Ascending aorta (tissue), 2 donors: Measurements from ENCODE around the gene KYAT1. TPM values are rescaled to one million over a fixed set of nuclear protein-coding genes. Genes with fewer than 3 reads are reported as not detected.
A peak's percentile ranks its signal among the peaks of the same experiment; 100 is the strongest.

ENCODE experiments used
- DNase-seq, 2 donors: peaks; one replicate each; pipeline ENCODE4 v3.0.0-alpha.2; 2019; ENCODE audit warnings: low spot score in 2 of 2
- H3K27ac ChIP-seq, 2 donors: fragments of 200-600 bp; sonication (generic); one replicate each; pipeline ENCODE4 v1.5.1; 2016 to 2017; ENCODE audit warnings: mild to moderate bottlenecking in 1 of 2
- H3K27me3 ChIP-seq: fragments of 200-600 bp; sonication (generic); one replicate; pipeline ENCODE4 v1.5.1; 2017
- H3K36me3 ChIP-seq, 2 donors: fragments of 200-600 bp; sonication (generic); one replicate each; pipeline ENCODE4 v1.5.1; 2016
- H3K4me1 ChIP-seq, 2 donors: fragments of 200-600 bp; sonication (generic); one replicate each; pipeline ENCODE4 v1.5.1; 2016 to 2017; ENCODE audit warnings: mild to moderate bottlenecking in 1 of 2
- H3K4me3 ChIP-seq, 2 donors: fragments of 200-600 bp; sonication (generic); one replicate each; pipeline ENCODE4 v1.5.1; 2016 to 2017; ENCODE audit warnings: mild to moderate bottlenecking in 1 of 2
- H3K9me3 ChIP-seq, 2 donors: fragments of 200-600 bp; sonication (generic); one replicate each; pipeline ENCODE4 v1.5.1; 2016
- CTCF ChIP-seq, 3 experiments: fragments of 200-600 bp in 2 of 3; fragments of 450-650 bp in 1 of 3; sonication (generic) in 2 of 3; IDR thresholded peaks; one replicate each; pipeline ENCODE4 v1.5.1; 2016 to 2019; ENCODE audit warnings: antibody characterized with exemption in 3 of 3, mild to moderate bottlenecking in 1 of 3, moderate library complexity in 1 of 3
- intact Hi-C: fragments of 100-400 bp; cut with DNase I; formaldehyde crosslinking; loops from one replicate; pipeline ENCODE4 v1.15.1; 2023
- total RNA-seq: library from RNA; depleted of rRNA; stranded (reverse); fragments of >200 nt; gene quantifications from one replicate; pipeline ENCODE4 v1.1.0, GENCODE V29; 2016

The KYAT1 gene
- total RNA-seq, 1 donor from 2014 or later: 4.9 TPM

- H3K4me1 ChIP-seq: peaks cover 54 to 82% of the 10 kb centered on the region in 2 donors
- peaks cover 48 to 64% of the 10 kb centered on the region in 2 donors for H3K36me3 ChIP-seq
- intact Hi-C loops: no loop called here
- H3K4me3 ChIP-seq: peak overlapping the region; percentile 2 to 6
- no peak for TF ChIP-seq CTCF (IDR thresholded peaks at IDR 0.05)
- no peaks in the 10 kb centered on the region for H3K27me3 ChIP-seq
- DNase-seq: peak in 1 of 2 donors; percentile 76
- no peaks in the 10 kb centered on the region for H3K9me3 ChIP-seq
- peak overlapping the region; percentile 94 to 95 for H3K27ac ChIP-seq
Measured at GRCh38 chr9:128912270-128912853, 30.6 kb upstream of the KYAT1 start.

- TF ChIP-seq CTCF (IDR thresholded peaks at IDR 0.05): no peak
- Histone ChIP-seq H3K36me3 (peaks cover 50 to 61% of the 10 kb centered on the region in 2 donors), H3K27me3 (no peaks in the 10 kb centered on the region), H3K4me1 (peaks cover 52 to 76% of the 10 kb centered on the region in 2 donors), H3K9me3 (no peaks in the 10 kb centered on the region), H3K27ac (peak overlapping the region; percentile 94 to 95), H3K4me3 (peak overlapping the region in 1 of 2 donors; percentile 6)
- intact Hi-C loops: loop anchor here (1.0 kb wide), 1 partner anchor 19 kb away; no protein-coding TSS in a partner anchor
- peak; percentile 79 to 94 for DNase-seq
Measured at GRCh38 chr9:128911529-128912035, 29.8 kb upstream of the KYAT1 start.

GRCh38 chr9:128910906-128911305 lies 29.2 kb upstream of the KYAT1 start:
- Histone ChIP-seq H3K4me3 (no peak overlapping the region), H3K27me3 (no peaks in the 10 kb centered on the region), H3K27ac (peak overlapping the region; percentile 94 to 95), H3K9me3 (no peaks in the 10 kb centered on the region), H3K36me3 (peaks cover 43 to 54% of the 10 kb centered on the region in 2 donors), H3K4me1 (peaks cover 45 to 69% of the 10 kb centered on the region in 2 donors)
- intact Hi-C loops: loop anchor here (1.0 kb wide), 1 partner anchor 19 kb away; no protein-coding TSS in a partner anchor
- TF ChIP-seq CTCF (IDR thresholded peaks at IDR 0.05): no peak
- peak in 1 of 2 donors; percentile 63 for DNase-seq

GRCh38 chr9:128909859-128910258 lies 28.1 kb upstream of the KYAT1 start:
- Histone ChIP-seq H3K4me3 (no peak overlapping the region), H3K36me3 (peaks cover 43 to 47% of the 10 kb centered on the region in 2 donors), H3K27me3 (no peaks in the 10 kb centered on the region), H3K4me1 (peaks cover 37 to 59% of the 10 kb centered on the region in 2 donors), H3K9me3 (no peaks in the 10 kb centered on the region), H3K27ac (peak overlapping the region; percentile 94 to 95)
- DNase-seq: no peak
- intact Hi-C loops: no loop called here
- TF ChIP-seq CTCF (IDR thresholded peaks at IDR 0.05): no peak

- TF ChIP-seq CTCF (IDR thresholded peaks at IDR 0.05): no peak
- no peak for DNase-seq
- Histone ChIP-seq H3K36me3 (peaks cover 40 to 43% of the 10 kb centered on the region in 2 donors), H3K4me3 (no peak overlapping the region), H3K27ac (peak overlapping the region in 1 of 2 donors; percentile 94), H3K4me1 (peaks cover 32 to 47% of the 10 kb centered on the region in 2 donors), H3K9me3 (no peaks in the 10 kb centered on the region), H3K27me3 (no peaks in the 10 kb centered on the region)
- intact Hi-C loops: no loop called here
Measured at GRCh38 chr9:128908372-128908771, 26.6 kb upstream of the KYAT1 start.
